HUES6 (cell line): ENCODE data around the gene CCBE1.
"Not testable (repeated sequence)": the region's sequence is repeated elsewhere in the genome, so short reads cannot be mapped to it uniquely, and the experiment has no call there.

Source experiments
- H3K27ac ChIP-seq: 2 replicates; pipeline ENCODE4 v1.7.0; 2013; ENCODE audit warnings: low read depth, mild to moderate bottlenecking, low read length, inconsistent platforms
- H3K27me3 ChIP-seq: 2 replicates; pipeline ENCODE4 v1.6.1; 2013; ENCODE audit warnings: low read length; ENCODE audit not compliant: control insufficient read depth, insufficient read depth
- H3K36me3 ChIP-seq: 2 replicates; pipeline ENCODE4 v1.6.1; 2013; ENCODE audit warnings: low read length; ENCODE audit not compliant: control insufficient read depth, insufficient read depth
- H3K4me1 ChIP-seq: 2 replicates; pipeline ENCODE4 v1.6.1; 2013; ENCODE audit warnings: low read length; ENCODE audit not compliant: control insufficient read depth, insufficient read depth
- H3K4me3 ChIP-seq: 2 replicates; pipeline ENCODE4 v1.5.1; 2013; ENCODE audit warnings: low read depth, low read length
- H3K9ac ChIP-seq: one replicate; pipeline ENCODE4 v1.6.1; 2013; ENCODE audit warnings: mild to moderate bottlenecking, low read length
- H3K9me3 ChIP-seq: 2 replicates; pipeline ENCODE4 v1.6.1; 2013; ENCODE audit warnings: low read depth, low read length; ENCODE audit not compliant: control insufficient read depth, insufficient read depth

Gene CCBE1

GRCh38 chr18:59515956-59516355, 181.3 kb downstream of the CCBE1 start:
- H3K4me1 ChIP-seq, result peaks cover 13% of the 10 kb centered on the region; the same call in 1 of the 2 replicates
- not testable (repeated sequence) for H3K27ac ChIP-seq, H3K4me3 ChIP-seq, H3K36me3 ChIP-seq, H3K9me3 ChIP-seq, H3K27me3 ChIP-seq, H3K9ac ChIP-seq

- Histone ChIP-seq H3K36me3 (no peaks in the 10 kb centered on the region), H3K27ac (no peak overlapping the region), H3K9me3 (no peaks in the 10 kb centered on the region), H3K27me3 (no peaks in the 10 kb centered on the region), H3K4me1 (peaks cover 13% of the 10 kb centered on the region; the same call in 1 of the 2 replicates), H3K9ac (no peak overlapping the region), H3K4me3 (no peak overlapping the region)
Observed at GRCh38 chr18:59515147-59515546, 182.1 kb downstream of the CCBE1 start.

GRCh38 chr18:59514203-59514602, 183.0 kb downstream of the CCBE1 start:
- H3K36me3 ChIP-seq, result no peaks in the 10 kb centered on the region
- peaks cover 13% of the 10 kb centered on the region; the same call in 1 of the 2 replicates for H3K4me1 ChIP-seq
- no peak overlapping the region for H3K27ac ChIP-seq
- H3K9me3 ChIP-seq, result no peaks in the 10 kb centered on the region
- H3K9ac ChIP-seq, result no peak overlapping the region
- no peak overlapping the region for H3K4me3 ChIP-seq
- no peaks in the 10 kb centered on the region for H3K27me3 ChIP-seq

GRCh38 chr18:59512025-59512755, 185.0 kb downstream of the CCBE1 start:
- no peaks in the 10 kb centered on the region for H3K27me3 ChIP-seq
- no peaks in the 10 kb centered on the region for H3K9me3 ChIP-seq
- H3K36me3 ChIP-seq, result no peaks in the 10 kb centered on the region
- no peak overlapping the region for H3K4me3 ChIP-seq
- H3K9ac ChIP-seq, result no peak overlapping the region
- H3K4me1 ChIP-seq, result peaks cover 13% of the 10 kb centered on the region; the same call in 1 of the 2 replicates
- H3K27ac ChIP-seq, result no peak overlapping the region

DNA sequence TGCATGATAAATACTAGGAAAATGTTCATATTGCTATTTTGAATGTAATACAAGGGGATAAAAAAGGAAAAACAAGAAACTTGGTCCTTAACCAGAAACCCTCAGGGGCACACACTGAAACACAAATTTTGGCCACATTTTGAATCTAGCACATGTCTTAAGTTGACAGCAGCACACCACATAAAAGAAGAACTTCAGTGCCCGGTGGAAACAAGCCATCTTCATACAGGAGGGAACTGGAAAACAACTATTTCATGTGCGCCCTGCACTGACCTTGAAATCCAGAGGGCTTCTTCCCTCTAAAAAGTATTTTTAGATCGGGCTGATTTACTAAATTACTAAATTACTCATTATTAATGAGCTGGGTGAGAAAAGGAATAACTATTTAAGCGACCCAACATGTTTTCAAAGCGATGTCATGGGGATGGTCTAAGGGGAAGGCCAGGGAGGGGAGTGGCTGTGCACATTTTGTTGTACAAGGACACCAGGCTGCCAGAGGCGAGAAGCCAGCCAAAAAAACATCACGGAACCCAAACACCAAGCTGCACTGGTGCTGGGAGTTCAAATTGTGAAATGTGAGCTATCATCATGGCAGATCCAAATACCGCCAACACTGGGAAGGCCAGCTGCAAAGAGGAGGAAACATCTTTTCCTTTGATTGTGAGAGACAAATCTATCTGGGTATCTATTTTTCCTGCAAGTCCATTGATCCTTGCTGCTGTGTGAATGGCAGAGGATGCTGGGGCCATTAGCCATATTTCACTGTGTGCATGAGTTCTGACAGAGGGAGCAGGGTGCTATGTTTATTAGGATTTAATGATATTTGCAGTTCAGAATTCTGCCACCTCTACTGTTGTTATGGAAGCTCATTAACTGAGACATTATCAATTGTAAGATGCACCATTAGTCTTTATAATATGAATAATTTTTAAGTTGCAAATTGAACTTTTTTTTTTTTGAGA, 187.5 kb downstream of the CCBE1 start:
- 0 out of 2 replicates have a peak, but pooled peaks cover 3% of the 10 kb centered on the region for H3K9me3 ChIP-seq
- H3K27me3 ChIP-seq, result no peaks in the 10 kb centered on the region
- no peak overlapping the region for H3K27ac ChIP-seq
- no peaks in the 10 kb centered on the region for H3K36me3 ChIP-seq
- H3K4me3 ChIP-seq, result no peak overlapping the region
- H3K4me1 ChIP-seq, result peaks cover 4% of the 10 kb centered on the region; the same call in 1 of the 2 replicates
- no peak overlapping the region for H3K9ac ChIP-seq

GRCh38 chr18:59505356-59505755, 191.9 kb downstream of the CCBE1 start:
- H3K36me3 ChIP-seq, result no peaks in the 10 kb centered on the region
- no peak overlapping the region for H3K9ac ChIP-seq
- peaks cover 15% of the 10 kb centered on the region for H3K4me1 ChIP-seq
- H3K27ac ChIP-seq, result no peak overlapping the region
- H3K4me3 ChIP-seq, result no peak overlapping the region
- no peaks in the 10 kb centered on the region for H3K27me3 ChIP-seq
- 0 out of 2 replicates have a peak, but pooled peaks cover 3% of the 10 kb centered on the region for H3K9me3 ChIP-seq

GRCh38 chr18:59502274-59503175, 194.7 kb downstream of the CCBE1 start:
- Histone ChIP-seq H3K27ac (peak overlapping the region; percentile 51; the same call in 1 of the 2 replicates), H3K4me1 (peaks cover 15% of the 10 kb centered on the region), H3K9me3 (peaks cover 13% of the 10 kb centered on the region; the same call in 1 of the 2 replicates), H3K36me3 (no peaks in the 10 kb centered on the region), H3K4me3 (no peak overlapping the region), H3K9ac (peak overlapping the region; percentile 19), H3K27me3 (no peaks in the 10 kb centered on the region)

GRCh38 chr18:59501920-59502273, 195.3 kb downstream of the CCBE1 start:
- Histone ChIP-seq H3K9me3 (peaks cover 13% of the 10 kb centered on the region; the same call in 1 of the 2 replicates), H3K9ac (peak overlapping the region; percentile 19), H3K4me1 (peaks cover 15% of the 10 kb centered on the region), H3K36me3 (no peaks in the 10 kb centered on the region), H3K27me3 (no peaks in the 10 kb centered on the region), H3K27ac (peak overlapping the region; percentile 51; the same call in 1 of the 2 replicates), H3K4me3 (no peak overlapping the region)

- H3K27me3 ChIP-seq, result no peaks in the 10 kb centered on the region
- peaks cover 15% of the 10 kb centered on the region for H3K4me1 ChIP-seq
- peaks cover 9% of the 10 kb centered on the region; the same call in 1 of the 2 replicates for H3K9me3 ChIP-seq
- H3K4me3 ChIP-seq, result no peak overlapping the region
- H3K9ac ChIP-seq, result no peak overlapping the region
- H3K27ac ChIP-seq, result no peak overlapping the region
- H3K36me3 ChIP-seq, result no peaks in the 10 kb centered on the region
Observed at GRCh38 chr18:59500765-59501164, 196.5 kb downstream of the CCBE1 start.

- Histone ChIP-seq H3K9ac (no peak overlapping the region), H3K36me3 (no peaks in the 10 kb centered on the region), H3K27me3 (no peaks in the 10 kb centered on the region), H3K27ac (no peak overlapping the region), H3K4me3 (no peak overlapping the region), H3K4me1 (peaks cover 15% of the 10 kb centered on the region), H3K9me3 (peaks cover 13% of the 10 kb centered on the region)
Observed at GRCh38 chr18:59498506-59499086, 198.6 kb downstream of the CCBE1 start.
